Panc1 (cell line): ENCODE measurements around the gene CRIM1.

ENCODE experiments used
- CTCF ChIP-seq: fragments of 450-650 bp; IDR thresholded peaks from 2 replicates; pipeline ENCODE4 v1.5.1; 2017; ENCODE audit warnings: mild to moderate bottlenecking
- POLR2AphosphoS5 ChIP-seq: IDR thresholded peaks from 2 replicates; pipeline ENCODE4 v1.6.1; 2012; ENCODE audit warnings: mild to moderate bottlenecking, low read depth, low read length, moderate library complexity
- REST ChIP-seq, 2 experiments: IDR thresholded peaks; 2 replicates each; pipeline ENCODE4 v1.6.1; 2011 to 2012; ENCODE audit warnings: low read depth in 2 of 2, control low read depth in 1 of 2, low read length in 1 of 2, mild to moderate bottlenecking in 1 of 2, moderate library complexity in 1 of 2; ENCODE audit not compliant: insufficient read depth in 1 of 2
- SIN3A ChIP-seq: IDR thresholded peaks from 2 replicates; pipeline ENCODE4 v1.6.1; 2012; ENCODE audit warnings: low read depth, mild to moderate bottlenecking, low read length, moderate library complexity, borderline replicate concordance; ENCODE audit not compliant: insufficient read depth
- TCF7L2 ChIP-seq: IDR thresholded peaks from 2 replicates; pipeline ENCODE4 v1.6.1; 2011; ENCODE audit warnings: mild to moderate bottlenecking, low read depth, low read length, inconsistent platforms

DNA sequence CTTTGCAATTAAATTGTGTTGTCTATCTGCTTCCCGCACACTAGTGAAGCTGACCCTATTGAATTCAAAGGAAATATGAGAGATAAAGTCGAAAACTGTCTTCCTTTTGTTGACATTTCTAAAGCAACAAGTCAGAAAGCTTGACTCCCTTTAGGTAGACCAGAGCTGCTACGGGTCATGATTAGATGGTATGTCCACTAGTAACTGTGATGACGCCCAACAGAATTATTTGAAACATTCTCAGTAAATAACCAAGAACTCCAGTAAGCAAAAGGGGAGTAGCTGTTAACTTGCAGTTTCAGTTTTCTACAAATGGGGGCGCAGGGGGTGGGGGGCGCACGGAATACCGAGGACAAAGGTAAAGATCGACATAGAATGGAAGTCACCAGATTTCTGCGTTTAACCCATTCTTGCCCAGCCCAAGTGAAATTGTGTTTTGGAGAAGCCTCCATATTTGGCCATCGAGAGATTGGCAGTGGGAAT lies 56.4 kb downstream of the CRIM1 start:
- TF ChIP-seq REST (IDR thresholded peaks at IDR 0.05; ENCODE audit: insufficient read depth in 1 of 2, low read depth in 2 of 2, low read length in 1 of 2) = no peak
- peak; percentile 62 for TF ChIP-seq CTCF
- TF ChIP-seq POLR2AphosphoS5 = no peak
- no peak for TF ChIP-seq SIN3A
- TF ChIP-seq TCF7L2 = no peak; the same call in 1 of the 2 replicates
